ENCODE results near the gene SLC6A15. TPM values are rescaled to one million over a fixed set of nuclear protein-coding genes. Genes with fewer than 3 reads are reported as not detected.

The SLC6A15 gene
- total RNA-seq, 4 donors from 2014 or later, result 0.40 to 1.3 (median 0.83) TPM

GRCh38 chr12:84856156-84856900 is 56.3 kb downstream of the SLC6A15 start:
- H3K4me1 ChIP-seq, result no peaks in the 10 kb centered on the region
- H3K9me3 ChIP-seq, result no peaks in the 10 kb centered on the region
- peaks cover 0 to 4% (median 0%) of the 10 kb centered on the region in 4 donors for H3K27me3 ChIP-seq
- no peak for DNase-seq (ENCODE audit: extremely low spot score)
- intact Hi-C loops (cut with DNase I), result no loop called here
- TF ChIP-seq POLR2AphosphoS5 (IDR thresholded peaks at IDR 0.05), result no peak
- TF ChIP-seq POLR2A (IDR thresholded peaks at IDR 0.05; ENCODE audit: low read depth), result no peak
- TF ChIP-seq, protein P1, sequence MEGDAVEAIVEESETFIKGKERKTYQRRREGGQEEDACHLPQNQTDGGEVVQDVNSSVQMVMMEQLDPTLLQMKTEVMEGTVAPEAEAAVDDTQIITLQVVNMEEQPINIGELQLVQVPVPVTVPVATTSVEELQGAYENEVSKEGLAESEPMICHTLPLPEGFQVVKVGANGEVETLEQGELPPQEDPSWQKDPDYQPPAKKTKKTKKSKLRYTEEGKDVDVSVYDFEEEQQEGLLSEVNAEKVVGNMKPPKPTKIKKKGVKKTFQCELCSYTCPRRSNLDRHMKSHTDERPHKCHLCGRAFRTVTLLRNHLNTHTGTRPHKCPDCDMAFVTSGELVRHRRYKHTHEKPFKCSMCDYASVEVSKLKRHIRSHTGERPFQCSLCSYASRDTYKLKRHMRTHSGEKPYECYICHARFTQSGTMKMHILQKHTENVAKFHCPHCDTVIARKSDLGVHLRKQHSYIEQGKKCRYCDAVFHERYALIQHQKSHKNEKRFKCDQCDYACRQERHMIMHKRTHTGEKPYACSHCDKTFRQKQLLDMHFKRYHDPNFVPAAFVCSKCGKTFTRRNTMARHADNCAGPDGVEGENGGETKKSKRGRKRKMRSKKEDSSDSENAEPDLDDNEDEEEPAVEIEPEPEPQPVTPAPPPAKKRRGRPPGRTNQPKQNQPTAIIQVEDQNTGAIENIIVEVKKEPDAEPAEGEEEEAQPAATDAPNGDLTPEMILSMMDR (IDR thresholded peaks at IDR 0.05), result no peak
- TF ChIP-seq EP300 (IDR thresholded peaks at IDR 0.05), result no peak
- H3K4me3 ChIP-seq, result no peak overlapping the region
- 89% methylated on average over 1 of the region's 1 CpG for WGBS
- H3K27ac ChIP-seq (replicated peaks in 1 of 4), result no peak overlapping the region
- no peaks in the 10 kb centered on the region for H3K36me3 ChIP-seq

GRCh38 chr12:84843593-84844144 is 68.9 kb downstream of the SLC6A15 start:
- no peak overlapping the region for H3K27ac ChIP-seq (replicated peaks in 1 of 4)
- H3K9me3 ChIP-seq, result no peaks in the 10 kb centered on the region
- no peaks in the 10 kb centered on the region for H3K4me1 ChIP-seq
- no peaks in the 10 kb centered on the region for H3K27me3 ChIP-seq
- DNase-seq (ENCODE audit: extremely low spot score), result no peak
- intact Hi-C loops (cut with DNase I), result no loop called here
- H3K36me3 ChIP-seq, result no peaks in the 10 kb centered on the region
- H3K4me3 ChIP-seq, result no peak overlapping the region
- 86% methylated on average over 1 of the region's 1 CpG for WGBS
- TF ChIP-seq POLR2AphosphoS5 (IDR thresholded peaks at IDR 0.05), result no peak
- TF ChIP-seq, protein P1 (IDR thresholded peaks at IDR 0.05), result no peak
- no peak for TF ChIP-seq EP300 (IDR thresholded peaks at IDR 0.05)
- TF ChIP-seq POLR2A (IDR thresholded peaks at IDR 0.05; ENCODE audit: low read depth), result no peak

DNA sequence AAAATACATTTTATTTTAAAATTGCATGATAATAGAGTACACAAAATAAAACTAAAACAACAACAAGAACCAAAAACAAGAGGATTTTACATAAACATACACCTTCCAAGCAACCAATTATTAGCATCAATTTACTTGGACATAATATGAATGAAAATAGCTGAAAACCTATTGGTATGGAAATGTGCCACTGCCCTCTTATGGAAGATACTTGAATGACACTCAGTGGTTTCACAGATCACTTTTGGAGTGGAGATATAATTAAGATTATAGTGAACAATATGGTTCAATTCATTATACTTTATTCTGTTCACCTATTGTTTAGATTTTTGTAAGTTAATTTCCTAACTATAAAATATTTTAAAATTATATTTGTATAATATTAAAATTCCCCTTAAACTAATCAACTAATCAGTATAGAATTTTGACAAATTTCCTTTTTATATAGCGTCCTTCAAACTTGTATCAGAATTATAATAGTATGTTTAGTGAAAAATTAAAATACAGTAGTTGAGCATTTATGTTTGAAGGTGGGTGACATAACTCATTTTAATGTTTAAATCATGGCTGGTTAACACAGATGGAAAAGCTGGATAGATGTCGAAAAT is 70.1 kb downstream of the SLC6A15 start:
- no peak for DNase-seq (ENCODE audit: extremely low spot score)

GRCh38 chr12:84841591-84841990 is 71.0 kb downstream of the SLC6A15 start:
- Histone ChIP-seq H3K4me3 (no peak overlapping the region), H3K9me3 (no peaks in the 10 kb centered on the region), H3K4me1 (no peaks in the 10 kb centered on the region), H3K36me3 (no peaks in the 10 kb centered on the region), H3K27ac (replicated peaks in 1 of 4) (no peak overlapping the region), H3K27me3 (no peaks in the 10 kb centered on the region)
- TF ChIP-seq EP300 (IDR thresholded peaks at IDR 0.05) (no peak), POLR2AphosphoS5 (IDR thresholded peaks at IDR 0.05) (no peak), POLR2A (IDR thresholded peaks at IDR 0.05; ENCODE audit: low read depth) (no peak)
- TF ChIP-seq, protein P1 (IDR thresholded peaks at IDR 0.05), result no peak
- intact Hi-C loops (cut with DNase I), result no loop called here
- no peak for DNase-seq (ENCODE audit: extremely low spot score)
- 50% methylated on average over 1 of the region's 1 CpG for WGBS

More for the DNA sequence above, 70.1 kb downstream of the SLC6A15 start:
- Histone ChIP-seq H3K4me1 (no peaks in the 10 kb centered on the region), H3K9me3 (no peaks in the 10 kb centered on the region), H3K27me3 (no peaks in the 10 kb centered on the region), H3K27ac (replicated peaks in 1 of 4) (no peak overlapping the region), H3K36me3 (no peaks in the 10 kb centered on the region), H3K4me3 (no peak overlapping the region)
- intact Hi-C loops (cut with DNase I), result no loop called here
- TF ChIP-seq, protein P1 (IDR thresholded peaks at IDR 0.05), result peak; percentile 15 to 61 (median 35)
- TF ChIP-seq POLR2AphosphoS5 (IDR thresholded peaks at IDR 0.05) (no peak), POLR2A (IDR thresholded peaks at IDR 0.05; ENCODE audit: low read depth) (no peak), EP300 (IDR thresholded peaks at IDR 0.05) (no peak)
- 95% methylated on average over 2 of the region's 2 CpGs for WGBS

Measured in esophagus muscularis mucosa (tissue), 4 donors.